Activated B cell treated with CpG ODN at 0.5 μM for 24 hours (primary cell): ENCODE data around the gene SLIT3. TPM values are rescaled to one million over a fixed set of nuclear protein-coding genes. Genes with fewer than 3 reads are reported as not detected.
"Not testable (repeated sequence)": the region's sequence is repeated elsewhere in the genome, so short reads cannot be mapped to it uniquely, and the experiment has no call there.

Source experiments
- ATAC-seq: fragments of 200-7000 bp; cut with Tn5 transposase; one replicate; pipeline ENCODE4 v1.10.0; 2021; ENCODE audit warnings: low read depth, mild to moderate bottlenecking, moderate library complexity
- CTCF ChIA-PET: fragments of 350-600 bp; sonication (Branson Sonifier 250); formaldehyde crosslinking; loops from one replicate; lab custom pipeline; 2021; ENCODE audit warnings: antibody characterized with exemption; lab: Charles Lee
- POLR2A ChIA-PET: fragments of 350-600 bp; sonication (Branson Sonifier 250); formaldehyde crosslinking; loops from one replicate; lab custom pipeline; 2021; ENCODE audit warnings: antibody characterized with exemption; lab: Charles Lee
- DNase-seq: peaks from one replicate; pipeline ENCODE4 v3.0.0; 2022
- H3K27ac Mint-ChIP-seq: one replicate; pipeline ENCODE4 v1.8.0; 2020; ENCODE audit warnings: mixed read lengths
- H3K27me3 Mint-ChIP-seq: one replicate; pipeline ENCODE4 v1.8.0; 2021; ENCODE audit warnings: mixed read lengths
- H3K36me3 Mint-ChIP-seq: one replicate; pipeline ENCODE4 v1.8.0; 2021; ENCODE audit warnings: low read depth, mixed read lengths
- H3K4me1 Mint-ChIP-seq: one replicate; pipeline ENCODE4 v1.8.0; 2021; ENCODE audit warnings: mixed read lengths
- H3K4me3 Mint-ChIP-seq: one replicate; pipeline ENCODE4 v1.8.0; 2020; ENCODE audit warnings: mild to moderate bottlenecking, mixed read lengths
- H3K9me3 Mint-ChIP-seq: one replicate; pipeline ENCODE4 v1.8.0; 2020; ENCODE audit warnings: mixed read lengths
- CTCF ChIP-seq: fragments of 200-600 bp; IDR thresholded peaks from one replicate; pipeline ENCODE4 v1.8.0; 2022; ENCODE audit warnings: antibody characterized with exemption, mild to moderate bottlenecking
- intact Hi-C: fragments of 100-400 bp; cut with micrococcal nuclease; formaldehyde crosslinking; loops from one replicate; pipeline ENCODE4 v1.15.1; 2024
- total RNA-seq: library from RNA; stranded (reverse); gene quantifications from 2 replicates; pipeline ENCODE4 v1.2.3, GENCODE V29; 2022

The SLIT3 gene
- total RNA-seq, 1 donor from 2014 or later = not detected

- Mint-ChIP-seq H3K27me3 (no peaks in the 10 kb centered on the region), H3K4me1 (no peaks in the 10 kb centered on the region), H3K4me3 (no peak overlapping the region), H3K36me3 (no peaks in the 10 kb centered on the region), H3K9me3 (peaks cover 7% of the 10 kb centered on the region), H3K27ac (no peak overlapping the region)
- intact Hi-C loops = no loop called here
- ChIA-PET POLR2A (no interaction called here), CTCF (no interaction called here)
- DNase-seq (no peak), ATAC-seq (no peak)
- no peak for TF ChIP-seq CTCF
Measured at GRCh38 chr5:168642019-168642418, 658.9 kb downstream of the SLIT3 start.

GRCh38 chr5:168638846-168639245 lies 662.1 kb downstream of the SLIT3 start:
- H3K4me3 Mint-ChIP-seq, ATAC-seq, H3K27me3 Mint-ChIP-seq, H3K4me1 Mint-ChIP-seq, H3K9me3 Mint-ChIP-seq, H3K27ac Mint-ChIP-seq, POLR2A ChIA-PET, H3K36me3 Mint-ChIP-seq, CTCF ChIA-PET, intact Hi-C loops, DNase-seq: not testable (repeated sequence)

GRCh38 chr5:168637793-168638192 lies 663.1 kb downstream of the SLIT3 start:
- DNase-seq (no peak), ATAC-seq (no peak)
- H3K27me3 Mint-ChIP-seq = no peaks in the 10 kb centered on the region
- no peaks in the 10 kb centered on the region for H3K36me3 Mint-ChIP-seq
- H3K4me3 Mint-ChIP-seq = no peak overlapping the region
- no peak overlapping the region for H3K27ac Mint-ChIP-seq
- ChIA-PET POLR2A (no interaction called here), CTCF (no interaction called here)
- H3K4me1 Mint-ChIP-seq = no peaks in the 10 kb centered on the region
- no peaks in the 10 kb centered on the region for H3K9me3 Mint-ChIP-seq
- no peak for TF ChIP-seq CTCF
- intact Hi-C loops = no loop called here

- H3K4me1 Mint-ChIP-seq = no peaks in the 10 kb centered on the region
- intact Hi-C loops = no loop called here
Measured at GRCh38 chr5:168637281-168637680, 663.7 kb downstream of the SLIT3 start.

GRCh38 chr5:168630958-168631357 lies 670.0 kb downstream of the SLIT3 start:
- H3K4me1 Mint-ChIP-seq, DNase-seq, H3K27ac Mint-ChIP-seq, CTCF ChIA-PET, intact Hi-C loops, H3K9me3 Mint-ChIP-seq, POLR2A ChIA-PET, ATAC-seq, H3K4me3 Mint-ChIP-seq, H3K36me3 Mint-ChIP-seq: not testable (repeated sequence)
- H3K27me3 Mint-ChIP-seq = peaks cover 22% of the 10 kb centered on the region

More at GRCh38 chr5:168637281-168637680, 663.7 kb downstream of the SLIT3 start:
- CTCF ChIA-PET = no interaction called here
- H3K36me3 Mint-ChIP-seq = no peaks in the 10 kb centered on the region
- POLR2A ChIA-PET = no interaction called here
- DNase-seq = no peak
- no peak overlapping the region for H3K27ac Mint-ChIP-seq
- no peak for TF ChIP-seq CTCF
- ATAC-seq = no peak
- H3K9me3 Mint-ChIP-seq = no peaks in the 10 kb centered on the region
- no peak overlapping the region for H3K4me3 Mint-ChIP-seq
- peaks cover under 1% of the 10 kb centered on the region for H3K27me3 Mint-ChIP-seq

GRCh38 chr5:168624850-168625364 lies 676.0 kb downstream of the SLIT3 start:
- Mint-ChIP-seq H3K4me3 (no peak overlapping the region), H3K27me3 (peaks cover 18% of the 10 kb centered on the region)
- TF ChIP-seq CTCF = no peak

More at GRCh38 chr5:168624850-168625364, 676.0 kb downstream of the SLIT3 start:
- Mint-ChIP-seq H3K9me3 (no peaks in the 10 kb centered on the region), H3K4me1 (no peaks in the 10 kb centered on the region), H3K36me3 (no peaks in the 10 kb centered on the region), H3K27ac (no peak overlapping the region)
- intact Hi-C loops = no loop called here
- CTCF ChIA-PET = no interaction called here
- POLR2A ChIA-PET = no interaction called here
- ATAC-seq = no peak
- DNase-seq = no peak
